ENCODE measurements around the gene DUSP16. TPM values are rescaled to one million over a fixed set of nuclear protein-coding genes. Genes with fewer than 3 reads are reported as not detected.
"Not testable (repeated sequence)": the region's sequence is repeated elsewhere in the genome, so short reads cannot be mapped to it uniquely, and the experiment has no call there.

DUSP16 gene
- polyA plus RNA-seq, 1 donor from 2014 or later: 42.5 TPM

DNA sequence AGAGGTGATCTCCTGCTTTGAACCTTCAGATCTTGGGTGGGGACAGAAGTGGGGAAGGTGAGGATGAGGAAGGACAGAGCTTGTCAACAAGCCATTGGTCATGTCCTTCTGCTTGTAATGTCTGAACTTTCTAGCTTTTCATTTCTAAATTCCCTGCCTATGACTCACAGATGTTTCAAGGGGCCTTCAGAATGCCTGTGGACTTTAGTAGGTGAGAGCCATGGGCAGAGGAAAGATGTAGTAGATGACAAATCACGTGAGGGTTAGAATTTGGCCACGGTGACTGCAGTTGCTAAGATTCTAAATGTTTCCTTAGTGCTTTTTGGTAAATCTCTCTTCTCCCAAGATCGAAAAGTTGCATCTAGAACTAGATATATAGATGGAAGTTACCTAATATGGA is 30.3 kb upstream of the DUSP16 start:
- H3K9ac ChIP-seq (ENCODE audit: low read length): no peak overlapping the region
- no peaks in the 10 kb centered on the region for H3K9me2 ChIP-seq (ENCODE audit: insufficient read depth, low read length)
- H3K27ac ChIP-seq (ENCODE audit: low read length): no peak overlapping the region
- H3K36me3 ChIP-seq (ENCODE audit: insufficient read depth, low read length): no peaks in the 10 kb centered on the region
- no peak overlapping the region for H3K4me3 ChIP-seq (ENCODE audit: low read length)
- H2AFZ ChIP-seq (ENCODE audit: low read depth, low read length): no peak overlapping the region
- H3K79me2 ChIP-seq (replicated peaks; ENCODE audit: insufficient read depth, low read length): no peaks in the 10 kb centered on the region
- H3K4me2 ChIP-seq (ENCODE audit: low read length): no peak overlapping the region
- no peaks in the 10 kb centered on the region for H3K9me3 ChIP-seq (ENCODE audit: low read length)
- TF ChIP-seq SMC3 (conservative IDR thresholded peaks at IDR 0.05; ENCODE audit: poor library complexity) (no peak), MXI1 (conservative IDR thresholded peaks at IDR 0.05; ENCODE audit: poor library complexity, severe bottlenecking) (no peak), RAD21 (conservative IDR thresholded peaks at IDR 0.05) (no peak), POLR2AphosphoS5 (IDR thresholded peaks at IDR 0.05) (no peak), EZH2 (IDR thresholded peaks at IDR 0.05; ENCODE audit: borderline replicate concordance, insufficient read depth, low read length, poor library complexity, severe bottlenecking) (no peak)
- TF ChIP-seq, protein P1, sequence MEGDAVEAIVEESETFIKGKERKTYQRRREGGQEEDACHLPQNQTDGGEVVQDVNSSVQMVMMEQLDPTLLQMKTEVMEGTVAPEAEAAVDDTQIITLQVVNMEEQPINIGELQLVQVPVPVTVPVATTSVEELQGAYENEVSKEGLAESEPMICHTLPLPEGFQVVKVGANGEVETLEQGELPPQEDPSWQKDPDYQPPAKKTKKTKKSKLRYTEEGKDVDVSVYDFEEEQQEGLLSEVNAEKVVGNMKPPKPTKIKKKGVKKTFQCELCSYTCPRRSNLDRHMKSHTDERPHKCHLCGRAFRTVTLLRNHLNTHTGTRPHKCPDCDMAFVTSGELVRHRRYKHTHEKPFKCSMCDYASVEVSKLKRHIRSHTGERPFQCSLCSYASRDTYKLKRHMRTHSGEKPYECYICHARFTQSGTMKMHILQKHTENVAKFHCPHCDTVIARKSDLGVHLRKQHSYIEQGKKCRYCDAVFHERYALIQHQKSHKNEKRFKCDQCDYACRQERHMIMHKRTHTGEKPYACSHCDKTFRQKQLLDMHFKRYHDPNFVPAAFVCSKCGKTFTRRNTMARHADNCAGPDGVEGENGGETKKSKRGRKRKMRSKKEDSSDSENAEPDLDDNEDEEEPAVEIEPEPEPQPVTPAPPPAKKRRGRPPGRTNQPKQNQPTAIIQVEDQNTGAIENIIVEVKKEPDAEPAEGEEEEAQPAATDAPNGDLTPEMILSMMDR (IDR thresholded peaks at IDR 0.05; ENCODE audit: poor library complexity, severe bottlenecking): no peak
- TF ChIP-seq, protein P2, sequence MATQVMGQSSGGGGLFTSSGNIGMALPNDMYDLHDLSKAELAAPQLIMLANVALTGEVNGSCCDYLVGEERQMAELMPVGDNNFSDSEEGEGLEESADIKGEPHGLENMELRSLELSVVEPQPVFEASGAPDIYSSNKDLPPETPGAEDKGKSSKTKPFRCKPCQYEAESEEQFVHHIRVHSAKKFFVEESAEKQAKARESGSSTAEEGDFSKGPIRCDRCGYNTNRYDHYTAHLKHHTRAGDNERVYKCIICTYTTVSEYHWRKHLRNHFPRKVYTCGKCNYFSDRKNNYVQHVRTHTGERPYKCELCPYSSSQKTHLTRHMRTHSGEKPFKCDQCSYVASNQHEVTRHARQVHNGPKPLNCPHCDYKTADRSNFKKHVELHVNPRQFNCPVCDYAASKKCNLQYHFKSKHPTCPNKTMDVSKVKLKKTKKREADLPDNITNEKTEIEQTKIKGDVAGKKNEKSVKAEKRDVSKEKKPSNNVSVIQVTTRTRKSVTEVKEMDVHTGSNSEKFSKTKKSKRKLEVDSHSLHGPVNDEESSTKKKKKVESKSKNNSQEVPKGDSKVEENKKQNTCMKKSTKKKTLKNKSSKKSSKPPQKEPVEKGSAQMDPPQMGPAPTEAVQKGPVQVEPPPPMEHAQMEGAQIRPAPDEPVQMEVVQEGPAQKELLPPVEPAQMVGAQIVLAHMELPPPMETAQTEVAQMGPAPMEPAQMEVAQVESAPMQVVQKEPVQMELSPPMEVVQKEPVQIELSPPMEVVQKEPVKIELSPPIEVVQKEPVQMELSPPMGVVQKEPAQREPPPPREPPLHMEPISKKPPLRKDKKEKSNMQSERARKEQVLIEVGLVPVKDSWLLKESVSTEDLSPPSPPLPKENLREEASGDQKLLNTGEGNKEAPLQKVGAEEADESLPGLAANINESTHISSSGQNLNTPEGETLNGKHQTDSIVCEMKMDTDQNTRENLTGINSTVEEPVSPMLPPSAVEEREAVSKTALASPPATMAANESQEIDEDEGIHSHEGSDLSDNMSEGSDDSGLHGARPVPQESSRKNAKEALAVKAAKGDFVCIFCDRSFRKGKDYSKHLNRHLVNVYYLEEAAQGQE (IDR thresholded peaks at IDR 0.05; ENCODE audit: borderline replicate concordance): no peak
- no peaks in the 10 kb centered on the region for H3F3A ChIP-seq (ENCODE audit: insufficient read depth, low read length, poor library complexity, severe bottlenecking)
- no peaks in the 10 kb centered on the region for H4K20me1 ChIP-seq (ENCODE audit: insufficient read depth)
- H3K27me3 ChIP-seq (ENCODE audit: insufficient read depth, low read depth, low read length): no peaks in the 10 kb centered on the region

DNA sequence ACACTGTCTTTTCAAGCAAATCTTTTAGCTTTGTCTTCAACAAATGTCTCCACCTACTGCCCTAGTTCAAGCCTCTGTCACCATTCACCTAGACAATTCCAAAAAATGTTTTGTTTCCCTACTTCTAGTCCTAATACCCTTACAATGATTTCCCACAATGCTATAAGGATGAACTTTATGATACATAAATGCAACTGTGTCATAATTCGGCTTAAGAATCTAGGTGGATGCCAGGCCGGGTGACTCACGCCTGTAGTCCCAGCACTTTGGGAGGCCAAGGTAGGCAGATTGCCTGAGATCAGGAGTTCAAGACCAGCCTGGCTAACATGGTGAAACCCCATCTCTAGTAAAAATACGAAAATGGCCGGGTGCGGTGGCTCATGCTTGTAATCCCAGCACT is 28.3 kb upstream of the DUSP16 start:
- TF ChIP-seq POLR2AphosphoS5 (IDR thresholded peaks at IDR 0.05): no peak

DNA sequence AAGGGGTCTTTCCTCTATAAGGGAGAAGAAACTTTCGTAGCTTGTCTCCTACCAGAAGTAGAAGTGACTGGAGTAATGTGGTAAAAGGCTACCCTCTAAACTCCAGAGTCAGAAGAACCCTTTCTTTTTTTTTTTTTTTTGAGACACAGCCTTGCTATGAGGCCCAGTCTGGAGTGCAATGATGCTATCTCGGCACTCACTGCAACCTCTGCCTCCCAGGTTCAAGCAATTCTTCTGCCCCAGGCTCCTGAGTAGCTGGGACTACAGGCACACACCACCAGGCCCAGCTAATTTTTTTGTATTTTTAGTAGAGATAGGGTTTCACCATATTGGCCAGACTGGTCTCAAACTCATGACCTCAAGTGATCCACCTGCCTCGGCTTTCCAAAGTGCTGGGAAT is 25.8 kb upstream of the DUSP16 start:
- H3K79me2 ChIP-seq (replicated peaks; ENCODE audit: insufficient read depth, low read length); H3F3A ChIP-seq (ENCODE audit: insufficient read depth, low read length, poor library complexity, severe bottlenecking); H3K9me2 ChIP-seq (ENCODE audit: insufficient read depth, low read length); H3K9ac ChIP-seq (ENCODE audit: low read length); H3K27ac ChIP-seq (ENCODE audit: low read length); H3K27me3 ChIP-seq (ENCODE audit: insufficient read depth, low read depth, low read length); H4K20me1 ChIP-seq (ENCODE audit: insufficient read depth); H3K4me3 ChIP-seq (ENCODE audit: low read length); H3K36me3 ChIP-seq (ENCODE audit: insufficient read depth, low read length); H2AFZ ChIP-seq (ENCODE audit: low read depth, low read length); H3K9me3 ChIP-seq (ENCODE audit: low read length); H3K4me2 ChIP-seq (ENCODE audit: low read length): not testable (repeated sequence)

More for the DNA sequence above, 28.3 kb upstream of the DUSP16 start:
- Histone ChIP-seq H3K9me3 (ENCODE audit: low read length) (no peaks in the 10 kb centered on the region), H3K4me2 (ENCODE audit: low read length) (no peak overlapping the region), H3K9me2 (ENCODE audit: insufficient read depth, low read length) (no peaks in the 10 kb centered on the region), H3K79me2 (replicated peaks; ENCODE audit: insufficient read depth, low read length) (no peaks in the 10 kb centered on the region), H3K36me3 (ENCODE audit: insufficient read depth, low read length) (no peaks in the 10 kb centered on the region), H3F3A (ENCODE audit: insufficient read depth, low read length, poor library complexity, severe bottlenecking) (no peaks in the 10 kb centered on the region), H3K9ac (ENCODE audit: low read length) (no peak overlapping the region), H3K4me3 (ENCODE audit: low read length) (no peak overlapping the region), H3K27me3 (ENCODE audit: insufficient read depth, low read depth, low read length) (no peaks in the 10 kb centered on the region), H3K27ac (ENCODE audit: low read length) (no peak overlapping the region), H4K20me1 (ENCODE audit: insufficient read depth) (no peaks in the 10 kb centered on the region), H2AFZ (ENCODE audit: low read depth, low read length) (no peak overlapping the region)

Data from neural cell (in vitro differentiated cells).